Esophagus squamous epithelium (tissue), 4 donors: ENCODE results near the gene METTL3.

ENCODE experiments used
- CTCF ChIP-seq, 6 experiments: fragments of 450-650 bp in 4 of 6; fragments of 200-600 bp in 2 of 6; sonication (generic) in 2 of 6; IDR thresholded peaks; one replicate each; pipeline ENCODE4 v1.5.1; 2016 to 2019; ENCODE audit warnings: antibody characterized with exemption in 6 of 6, mild to moderate bottlenecking in 4 of 6, moderate library complexity in 4 of 6
- POLR2A ChIP-seq, 4 donors: fragments of 450-650 bp; IDR thresholded peaks; one replicate each; pipeline ENCODE4 v1.6.1; 2017; ENCODE audit warnings: antibody characterized with exemption in 4 of 4, mild to moderate bottlenecking in 4 of 4, moderate library complexity in 3 of 4

GRCh38 chr14:21486640-21487087, 24.5 kb downstream of the METTL3 start:
- TF ChIP-seq CTCF (IDR thresholded peaks at IDR 0.05) (no peak), POLR2A (IDR thresholded peaks at IDR 0.05) (no peak)
